HG02943 (cell line): ENCODE results near the gene NHS.

Experiments used
- ATAC-seq: cut with Tn5 transposase; IDR thresholded peaks from one replicate; pipeline ENCODE4 v1.9.1; 2021; ENCODE audit warnings: mild to moderate bottlenecking, low read depth, moderate library complexity; ENCODE audit not compliant: unreplicated experiment

NHS gene

DNA sequence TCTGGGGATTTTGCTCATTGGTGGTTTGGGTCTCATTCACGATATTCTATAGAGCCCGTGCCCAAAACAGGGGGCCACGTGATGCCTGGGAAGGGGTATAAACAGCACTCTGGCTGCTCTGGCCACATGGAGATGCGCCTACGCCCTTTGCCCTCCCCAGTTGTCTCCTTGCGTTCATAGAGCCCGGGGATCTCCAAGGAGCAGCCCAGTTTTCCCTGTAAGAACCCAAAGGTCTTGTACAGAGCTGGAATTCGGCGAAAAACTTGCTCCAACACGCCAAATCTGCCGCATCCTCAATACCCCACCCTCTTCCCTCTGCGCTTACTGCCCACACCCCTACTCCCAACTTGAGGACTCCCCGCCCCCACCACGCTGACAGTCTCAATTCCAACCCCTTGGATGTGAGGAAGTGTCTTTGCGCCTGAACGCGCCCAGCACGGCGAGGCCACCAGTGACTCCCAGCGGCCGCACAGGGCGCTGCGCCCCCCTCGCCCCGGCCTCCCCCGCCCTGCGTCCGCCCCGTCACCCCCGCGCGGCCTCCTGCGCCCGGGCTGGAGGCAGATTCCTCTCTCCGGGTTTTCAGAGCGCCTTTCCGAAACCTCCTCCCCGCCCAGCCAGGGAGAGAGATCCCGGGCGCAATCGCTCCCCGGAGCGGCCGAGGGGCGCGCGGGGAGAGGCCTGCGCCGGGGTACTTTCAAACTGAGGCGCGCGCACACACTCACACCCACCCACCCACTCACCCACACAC lies at the start of gene NHS:
TSS of gene NHS (plus strand) at position 582 of the 748 bp plus-strand sequence. CDS start 558 bp downstream, outside the sequence.
- ATAC-seq: no peak

- no peak for ATAC-seq
Measured at GRCh38 chrX:17328837-17329236, 46.2 kb upstream of the NHS start.

- ATAC-seq: no peak
Measured at GRCh38 chrX:17336377-17336776, 38.6 kb upstream of the NHS start.

DNA sequence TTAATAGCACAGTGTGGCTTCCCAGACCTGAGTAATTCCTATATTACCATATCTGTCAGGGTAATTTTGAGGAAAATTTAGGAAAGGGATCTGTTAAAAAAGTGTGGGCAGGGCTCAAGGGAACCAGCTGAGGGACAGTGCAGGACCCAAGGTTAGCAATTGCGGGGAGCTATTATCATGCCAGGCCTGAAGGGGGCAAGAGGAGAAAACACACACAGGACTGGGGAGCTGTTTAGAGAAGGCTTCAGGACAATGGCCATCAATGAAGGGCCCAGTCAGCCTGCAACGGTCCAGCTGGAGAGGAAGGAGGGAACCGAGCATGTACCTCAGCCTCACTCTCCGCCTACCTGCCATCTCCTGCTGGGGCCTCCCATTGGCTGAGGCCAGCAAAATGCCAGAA lies 19.0 kb upstream of the NHS start:
- ATAC-seq: no peak

DNA sequence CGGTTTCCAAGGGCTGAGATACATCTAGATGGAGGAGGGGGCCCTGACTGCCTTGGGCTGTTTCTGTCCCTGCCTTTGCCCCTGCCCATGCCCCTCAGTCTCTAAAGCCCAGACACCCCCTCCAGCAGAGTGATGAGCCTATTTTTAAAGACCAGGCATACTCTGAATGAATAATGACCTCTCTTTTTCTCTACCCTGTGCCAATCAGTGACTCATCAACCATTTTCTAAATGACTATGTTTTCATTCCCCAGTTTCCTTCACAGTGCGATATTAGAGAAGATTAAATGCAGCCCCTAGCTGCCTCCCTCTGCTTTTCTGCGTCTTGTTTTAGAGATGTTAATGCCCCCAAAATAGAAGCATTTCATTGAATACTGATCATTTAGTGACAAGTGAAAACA lies 15.5 kb upstream of the NHS start:
- no peak for ATAC-seq

DNA sequence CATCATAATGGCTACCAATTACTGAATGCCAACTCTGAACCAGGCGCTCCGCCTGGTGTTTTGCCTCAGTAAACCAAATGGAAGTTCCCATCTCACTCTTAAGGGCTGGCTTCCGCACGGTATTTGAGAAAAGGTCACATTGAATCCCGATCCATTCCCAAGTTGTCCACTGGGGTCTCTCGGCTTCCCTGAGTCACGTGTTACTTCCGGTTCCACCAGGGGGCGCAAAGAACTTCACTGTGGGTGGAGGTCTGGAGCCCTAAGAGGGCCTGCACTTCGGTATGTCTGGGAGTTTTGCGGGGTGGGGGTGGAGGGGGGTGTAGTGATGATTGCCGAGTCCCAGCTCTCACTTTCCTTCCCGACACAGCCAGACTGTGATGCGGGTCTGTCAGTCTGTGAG lies 13.4 kb upstream of the NHS start:
- no peak for ATAC-seq

GRCh38 chrX:17368002-17368401 lies 7.0 kb upstream of the NHS start:
- ATAC-seq: no peak

DNA sequence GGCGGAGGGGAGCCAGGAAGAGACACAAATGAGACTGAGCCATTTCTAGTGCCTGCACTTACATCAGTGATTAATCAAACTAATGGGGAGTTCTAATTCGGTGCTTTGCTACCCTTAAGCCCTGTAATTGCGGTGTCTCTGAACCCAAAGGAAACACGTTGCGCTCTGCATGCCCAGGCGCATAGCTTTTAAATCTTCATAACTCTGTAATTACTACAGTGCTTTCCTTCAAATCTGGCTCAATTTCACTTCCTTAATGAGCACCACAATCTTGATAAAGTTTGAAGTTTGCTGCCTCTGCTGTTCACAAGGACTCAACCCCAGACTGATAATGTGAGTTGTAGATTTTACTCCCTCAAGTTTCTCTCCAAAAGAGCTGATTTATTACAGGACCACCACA lies 5.7 kb upstream of the NHS start:
- ATAC-seq: no peak

DNA sequence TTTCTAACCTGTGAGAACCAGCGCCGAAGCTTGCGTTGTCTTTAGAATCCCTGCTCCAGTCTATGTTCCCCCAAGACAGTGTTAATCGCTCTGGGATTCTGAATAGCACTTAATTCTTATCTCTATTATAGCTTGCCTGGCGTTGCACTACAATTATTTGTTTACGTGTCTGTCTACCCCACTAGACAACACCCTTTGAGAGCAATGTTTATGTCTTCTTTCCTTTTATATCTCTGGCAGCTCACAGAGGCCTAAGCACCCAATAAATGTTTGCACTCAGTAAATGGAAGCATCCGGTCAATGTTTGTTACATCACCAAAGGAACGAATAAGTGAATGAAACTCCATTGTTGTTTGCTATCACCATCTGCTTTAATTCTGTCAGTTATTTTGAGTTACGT lies 4.8 kb upstream of the NHS start:
- ATAC-seq: no peak

DNA sequence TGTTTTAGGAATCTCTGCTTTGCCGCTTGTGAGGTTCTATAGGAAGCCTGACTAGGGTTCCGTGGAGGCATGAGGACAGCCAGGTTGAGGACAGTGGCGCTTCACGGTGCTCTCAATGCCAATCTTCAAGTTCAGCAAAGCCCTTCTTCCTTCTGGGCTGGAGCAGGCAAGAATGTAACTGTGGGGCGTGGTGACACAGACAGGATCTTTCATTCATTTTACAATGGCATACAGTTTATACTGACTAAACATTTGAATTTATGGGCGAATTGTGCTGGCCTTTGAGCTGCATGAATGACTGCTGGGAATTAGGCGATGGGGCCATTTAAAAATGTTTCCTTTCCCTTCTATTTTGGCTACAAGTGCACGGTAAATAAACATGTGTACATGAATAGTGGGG lies 2.9 kb upstream of the NHS start:
- ATAC-seq: no peak

DNA sequence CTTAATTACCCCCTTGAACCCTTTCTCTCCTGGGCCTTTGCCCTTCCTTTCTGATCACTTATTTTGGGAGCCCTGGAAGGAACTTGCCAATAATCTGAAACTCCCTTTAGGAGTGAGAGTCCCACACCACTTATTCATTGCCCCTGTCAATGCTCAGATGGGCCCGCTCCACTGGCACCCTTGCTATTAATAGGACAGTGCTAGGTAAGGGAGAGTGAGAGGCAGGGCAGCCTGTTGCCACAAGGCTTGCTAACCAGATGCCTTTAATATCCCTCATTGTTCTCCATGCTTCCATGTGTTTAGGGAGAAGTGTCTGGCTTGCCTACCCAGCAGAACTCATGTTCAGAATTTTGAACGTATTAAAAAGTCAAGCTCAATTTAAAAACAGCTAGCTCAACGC lies 1.7 kb upstream of the NHS start:
- ATAC-seq: no peak

DNA sequence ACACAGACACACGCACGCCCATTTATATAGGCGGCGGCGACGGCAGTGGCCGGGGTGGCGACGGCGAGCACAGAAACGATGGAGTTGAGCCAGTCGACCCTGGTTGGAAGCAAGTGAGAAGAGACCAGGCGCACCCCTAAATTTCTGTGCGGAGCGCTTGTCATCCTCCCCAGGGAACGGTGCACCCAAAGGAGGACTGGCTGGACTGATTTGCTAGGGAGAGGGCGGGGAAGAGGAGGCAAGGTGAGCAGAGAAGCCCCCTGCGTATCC lies 302 bp downstream of the NHS start:
- ATAC-seq: no peak

- no peak for ATAC-seq
Measured at GRCh38 chrX:17375637-17376430, 834 bp downstream of the NHS start.

DNA sequence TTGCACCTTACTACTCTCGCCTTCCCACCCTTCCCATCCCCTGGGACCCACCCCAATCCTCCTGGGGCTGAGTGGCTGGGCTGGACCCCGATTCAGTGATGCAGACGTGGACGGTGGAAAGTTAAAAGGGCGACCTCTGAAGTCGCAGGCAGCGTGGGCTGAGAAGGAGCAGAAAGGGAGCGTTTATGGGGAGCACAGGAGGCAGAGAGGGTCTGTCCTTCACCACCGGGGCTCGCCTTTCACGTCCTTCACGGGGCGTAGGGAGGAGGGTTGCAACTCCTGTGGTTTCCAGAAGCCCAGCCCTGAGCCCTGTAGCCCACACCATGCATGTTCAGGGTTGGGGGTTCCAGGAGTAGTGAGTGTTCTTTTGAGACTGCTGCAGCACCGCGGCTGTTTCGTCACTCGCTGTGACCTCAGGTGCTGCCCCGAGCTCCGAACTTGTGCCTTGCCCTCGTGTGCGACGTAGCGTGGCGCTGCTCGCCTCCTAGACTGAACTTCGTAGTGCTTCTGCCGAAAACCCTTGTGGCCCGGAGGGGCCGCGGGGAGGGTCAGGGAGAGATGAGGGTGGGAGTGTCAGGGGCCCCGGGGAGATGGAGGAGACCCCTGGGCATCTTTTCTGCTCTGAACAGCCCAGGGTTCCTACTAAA lies 1.6 kb downstream of the NHS start:
- no peak for ATAC-seq

DNA sequence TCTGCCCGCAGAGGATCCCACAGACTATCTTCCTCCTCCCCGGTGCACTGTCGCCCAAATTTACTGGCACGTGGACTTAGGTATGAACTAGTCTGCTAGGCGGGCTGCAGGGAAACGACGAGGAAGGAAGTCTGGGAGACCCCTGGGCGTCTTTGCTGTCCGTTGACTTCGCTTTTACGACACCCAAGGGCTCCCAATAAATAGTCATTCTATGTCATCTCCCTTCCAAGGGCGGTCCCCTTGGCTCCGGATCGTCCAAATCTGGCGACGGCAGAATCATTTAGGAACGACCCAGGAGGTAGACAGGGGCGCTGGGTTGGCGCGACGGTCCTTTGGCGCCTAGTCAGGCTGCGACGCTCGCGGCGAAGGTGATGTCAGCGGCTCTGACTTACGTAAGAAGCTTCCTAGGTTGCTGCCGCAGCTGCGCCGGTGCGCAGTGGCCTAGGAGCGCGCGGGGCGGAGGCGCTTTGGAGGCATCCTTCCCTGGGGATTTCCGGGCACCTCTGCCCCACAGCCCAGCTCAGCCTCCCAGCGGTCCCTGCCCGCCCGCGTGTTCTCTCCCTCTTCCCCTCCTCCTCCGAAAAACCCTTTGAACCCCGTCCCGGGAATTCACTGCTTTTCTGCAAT lies 2.2 kb downstream of the NHS start:
- no peak for ATAC-seq

- no peak for ATAC-seq
Measured at GRCh38 chrX:17377795-17378194, 2.8 kb downstream of the NHS start.

GRCh38 chrX:17380221-17380620 lies 5.2 kb downstream of the NHS start:
- no peak for ATAC-seq

GRCh38 chrX:17390419-17390850 lies 15.4 kb downstream of the NHS start:
- ATAC-seq: no peak

- no peak for ATAC-seq
Measured at GRCh38 chrX:17395154-17395553, 20.2 kb downstream of the NHS start.

GRCh38 chrX:17397074-17397473 lies 22.1 kb downstream of the NHS start:
- ATAC-seq: no peak

DNA sequence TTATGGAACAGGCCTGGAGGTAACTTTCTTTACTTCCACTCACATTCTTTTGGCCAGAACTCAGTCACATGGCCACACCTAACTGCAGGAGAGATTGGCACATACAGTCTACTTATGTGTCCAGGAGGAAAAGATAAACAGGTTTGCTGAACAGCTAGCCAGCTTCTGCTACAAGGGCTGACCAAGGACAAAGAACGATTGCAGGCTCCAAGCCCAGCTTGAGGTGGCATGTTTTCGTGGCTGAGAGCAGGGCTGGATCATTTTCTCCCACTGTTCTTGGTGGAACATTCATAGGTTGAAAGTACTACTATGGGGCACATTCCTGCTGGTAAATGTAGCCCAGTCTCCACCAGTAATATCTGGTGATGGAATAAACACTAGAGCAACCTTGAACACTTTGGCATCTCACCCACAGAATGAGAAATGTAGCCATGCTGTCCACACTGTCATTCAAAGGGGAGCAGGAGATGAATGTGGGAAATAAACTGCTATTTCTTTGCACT lies 28.2 kb downstream of the NHS start:
- no peak for ATAC-seq
